Erythroblast (primary cell): Measurements from ENCODE around the gene COL4A2.

Source experiments
- GATA1 ChIP-seq: IDR thresholded peaks from 2 replicates; pipeline ENCODE4 v1.6.1; 2011; ENCODE audit warnings: low read depth, mild to moderate bottlenecking, control low read depth, low read length, moderate library complexity
- POLR2A ChIP-seq: IDR thresholded peaks from 2 replicates; pipeline ENCODE4 v1.6.1; 2011; ENCODE audit warnings: mild to moderate bottlenecking, low read length

GRCh38 chr13:110265682-110266430, 41.2 kb upstream of the COL4A2 start:
- TF ChIP-seq POLR2A (no peak), GATA1 (no peak)
